GM23248 (cell line): ENCODE results near the gene RAI1.

Experiments used
- EZH2 ChIP-seq: fragments of 200-600 bp; sonication (generic); IDR thresholded peaks from 2 replicates; pipeline ENCODE4 v1.6.1; 2018; ENCODE audit warnings: antibody characterized with exemption, mild to moderate bottlenecking; ENCODE audit not compliant: insufficient read depth, poor library complexity, severe bottlenecking
- EZH2phosphoT487 ChIP-seq: fragments of 200-600 bp; sonication (generic); IDR thresholded peaks from 2 replicates; pipeline ENCODE4 v1.6.1; 2018; ENCODE audit warnings: antibody characterized with exemption, moderate library complexity, mild to moderate bottlenecking, low read depth; ENCODE audit not compliant: insufficient read depth

GRCh38 chr17:17645961-17646360 lies 35.3 kb upstream of the RAI1 start:
- TF ChIP-seq EZH2phosphoT487 (no peak), EZH2 (no peak)
